HG02642 (cell line): Measurements from ENCODE around the gene HOXA2.

Experiments
- ATAC-seq: cut with Tn5 transposase; IDR thresholded peaks from one replicate; pipeline ENCODE4 v1.9.1; 2021; ENCODE audit warnings: mild to moderate bottlenecking; ENCODE audit not compliant: unreplicated experiment, poor library complexity

HOXA2 gene

GRCh38 chr7:27102581-27103442, at the start of gene HOXA2:
TSS of gene HOXA2 (minus strand) at chr7:27102683. CDS start at chr7:27102500, 183 bp downstream.
- no peak for ATAC-seq

GRCh38 chr7:27151341-27151930, 49.0 kb upstream of the HOXA2 start:
- ATAC-seq: no peak

- ATAC-seq: peak; percentile 73
Observed at GRCh38 chr7:27150568-27151340, 48.3 kb upstream of the HOXA2 start.

- no peak for ATAC-seq
Observed at GRCh38 chr7:27149842-27150567, 47.5 kb upstream of the HOXA2 start.

GRCh38 chr7:27148756-27149641, 46.5 kb upstream of the HOXA2 start:
- no peak for ATAC-seq

GRCh38 chr7:27148031-27148755, 45.7 kb upstream of the HOXA2 start:
- no peak for ATAC-seq

- no peak for ATAC-seq
Observed at GRCh38 chr7:27147199-27148030, 44.9 kb upstream of the HOXA2 start, which contains the start of gene HOXA6. TSS of gene HOXA6 (minus strand) at chr7:27147774. CDS start at chr7:27147749, 25 bp downstream.

- ATAC-seq: no peak
Observed at GRCh38 chr7:27146491-27147198, 44.2 kb upstream of the HOXA2 start.

- no peak for ATAC-seq
Observed at GRCh38 chr7:27145914-27146412, 43.5 kb upstream of the HOXA2 start.

- no peak for ATAC-seq
Observed at GRCh38 chr7:27145165-27145913, 42.9 kb upstream of the HOXA2 start.

GRCh38 chr7:27144781-27145164, 42.3 kb upstream of the HOXA2 start:
- no peak for ATAC-seq

GRCh38 chr7:27143950-27144780, 41.7 kb upstream of the HOXA2 start:
- no peak for ATAC-seq

GRCh38 chr7:27143023-27143949, 40.8 kb upstream of the HOXA2 start, which contains the start of gene HOXA5:
TSS of gene HOXA5 (minus strand) at chr7:27143681. CDS start at chr7:27143607, 74 bp downstream.
- no peak for ATAC-seq

- no peak for ATAC-seq
Observed at GRCh38 chr7:27142580-27143022, 40.1 kb upstream of the HOXA2 start.
